Purkinje cell (primary cell): ENCODE data around the gene SLC1A3. TPM values are rescaled to one million over a fixed set of nuclear protein-coding genes. Genes with fewer than 3 reads are reported as not detected.

Experiments
- polyA plus RNA-seq: library from polyadenylated mRNA; unstranded; fragments of >200 nt; fragmentation: Nextera tagmentation; gene quantifications from 2 replicates; pipeline ENCODE4 v1.2.1, GENCODE V29; 2014

Gene SLC1A3
- polyA plus RNA-seq, result 345 and 350 TPM in 2 replicates

GRCh38 chr5:36606428-36607113 lies at the start of gene SLC1A3:
SLC1A3 (plus strand) TSS chr5:36606606; CDS start chr5:36608424, 1,818 bp downstream.

